Psoas muscle (tissue), 8 donors: ENCODE measurements around the gene DNHD1. TPM values are rescaled to one million over a fixed set of nuclear protein-coding genes. Genes with fewer than 3 reads are reported as not detected.

Experiments
- ATAC-seq, 4 donors: fragments of 200-7000 bp; cut with Tn5 transposase; one replicate each; pipeline ENCODE4 v1.9.1; 2020; ENCODE audit warnings: moderate library complexity in 3 of 4, mild to moderate bottlenecking in 2 of 4
- DNase-seq, 2 donors: peaks; one replicate each; pipeline ENCODE4 v3.0.0-alpha.2; 2020
- H3K27ac ChIP-seq: fragments of 200-600 bp; one replicate; pipeline ENCODE4 v1.8.0; 2022
- H3K27me3 ChIP-seq, 3 donors: fragments of 200-600 bp in 1 of 3; one replicate each; pipeline versions ENCODE4 v1.6.1 to v1.8.0; 2013 to 2022; ENCODE audit warnings: low read length in 2 of 3, mild to moderate bottlenecking in 2 of 3, moderate library complexity in 1 of 3; ENCODE audit not compliant: insufficient read depth in 3 of 3
- H3K36me3 ChIP-seq, 2 donors: fragments of 200-600 bp in 1 of 2; one replicate each; pipeline versions ENCODE4 v1.6.1 to v1.8.0; 2013 to 2022; ENCODE audit warnings: low read depth in 1 of 2, mild to moderate bottlenecking in 1 of 2, moderate library complexity in 1 of 2; ENCODE audit not compliant: insufficient read depth in 1 of 2
- H3K4me1 ChIP-seq: fragments of 200-600 bp; one replicate; pipeline ENCODE4 v1.8.0; 2022
- H3K4me3 ChIP-seq: fragments of 200-600 bp; one replicate; pipeline ENCODE4 v1.8.0; 2022; ENCODE audit warnings: mild to moderate bottlenecking
- H3K9me3 ChIP-seq: fragments of 200-600 bp; one replicate; pipeline ENCODE4 v1.8.0; 2022
- CTCF ChIP-seq: fragments of 200-600 bp; IDR thresholded peaks from one replicate; pipeline ENCODE4 v1.8.0; 2022; ENCODE audit warnings: antibody characterized with exemption
- WGBS, 3 donors: extraction: QIAGEN DNeasy Blood & Tissue Kit; methylation state at CpG; one replicate each; pipeline versions ENCODE4 v1.1.6 to v1.1.7; 2013; 5-methylcytosine and 5-hydroxymethylcytosine counted together
- intact Hi-C, 2 donors: fragments of 100-400 bp; cut with DNase I; formaldehyde crosslinking; loops; one replicate each; pipeline versions ENCODE4 v1.11.0 to v1.14.2; 2022
- polyA plus RNA-seq, 3 donors: library from polyadenylated mRNA; stranded (reverse); fragments of 200-250 nt; gene quantifications; one replicate each; pipeline ENCODE4 v1.2.3, GENCODE V29; 2013
- total RNA-seq, 4 donors: library from RNA; stranded (reverse); fragmentation: NEBNext Ultra II Directional in 2 of 4; extraction: Animal tissue kit (Norgen Biotek cat#: 25700) in 2 of 4; gene quantifications; one replicate each; pipeline versions ENCODE4 v1.2.1 to v1.2.4, GENCODE V29; 2021 to 2023
- donor health status: healthy with polysubstance abuse.
- donor health status: DM: no; HTN: no; CAD: no; lungs with moderate emphysema.
- donor health status: Bipolar disorder and iron deficiency.
- donor health status: healthy.
- donor health status: DM: yes; HTN: yes; CAD: no.
- donor health status: DM: no; HTN: no; CAD: no.
- donor health status: DM: no; HTN: no; CAD: no.
- donor health status: DM: yes; HTN: yes; CAD: no.

The DNHD1 gene
- total and polyA plus RNA-seq, 7 donors = 2.0 to 9.0 (median 3.4) TPM

GRCh38 chr11:6559369-6559768 is 62.3 kb downstream of the DNHD1 start:
- Histone ChIP-seq H3K4me1 (peaks cover 24% of the 10 kb centered on the region), H3K9me3 (no peaks in the 10 kb centered on the region), H3K4me3 (no peak overlapping the region), H3K27ac (peak overlapping the region; percentile 46), H3K36me3 (peaks cover 0 to 14% of the 10 kb centered on the region in 2 donors), H3K27me3 (no peaks in the 10 kb centered on the region)
- WGBS, 3 donors = 57 to 63% (median 60%) methylated on average over 1 of the region's 1 CpG
- ATAC-seq = peak; percentile 66 to 85 (median 78)
- DNase-seq = no peak
- intact Hi-C loops = no loop called here
- TF ChIP-seq CTCF = no peak

- no peak for TF ChIP-seq CTCF
- intact Hi-C loops = no loop called here
- no peak overlapping the region for H3K27ac ChIP-seq
- no peaks in the 10 kb centered on the region for H3K27me3 ChIP-seq
- H3K36me3 ChIP-seq = peaks cover 0 to 21% of the 10 kb centered on the region in 2 donors
- WGBS, 3 donors = 94 to 97% (median 97%) methylated on average over 3 of the region's 3 CpGs
- no peaks in the 10 kb centered on the region for H3K9me3 ChIP-seq
- DNase-seq (no peak), ATAC-seq (no peak)
- peaks cover 24% of the 10 kb centered on the region for H3K4me1 ChIP-seq
- no peak overlapping the region for H3K4me3 ChIP-seq
Observed at GRCh38 chr11:6561288-6561687, 64.2 kb downstream of the DNHD1 start.

GRCh38 chr11:6563121-6563619 is 66.1 kb downstream of the DNHD1 start:
- intact Hi-C loops = no loop called here
- Histone ChIP-seq H3K27me3 (no peaks in the 10 kb centered on the region), H3K4me1 (peaks cover 32% of the 10 kb centered on the region), H3K27ac (no peak overlapping the region), H3K9me3 (no peaks in the 10 kb centered on the region), H3K4me3 (no peak overlapping the region), H3K36me3 (peaks cover 0 to 21% of the 10 kb centered on the region in 2 donors)
- WGBS, 3 donors = 85 to 89% (median 85%) methylated on average over 4 of the region's 4 CpGs
- ATAC-seq (no peak), DNase-seq (no peak)
- no peak for TF ChIP-seq CTCF

GRCh38 chr11:6563667-6564066 is 66.6 kb downstream of the DNHD1 start:
- no peak for TF ChIP-seq CTCF
- Histone ChIP-seq H3K4me1 (peaks cover 32% of the 10 kb centered on the region), H3K9me3 (no peaks in the 10 kb centered on the region), H3K4me3 (no peak overlapping the region), H3K27me3 (no peaks in the 10 kb centered on the region), H3K27ac (no peak overlapping the region), H3K36me3 (peaks cover 0 to 21% of the 10 kb centered on the region in 2 donors)
- ATAC-seq = no peak
- 90 to 93% (median 90%) methylated on average over 10 of the region's 10 CpGs for WGBS, 3 donors
- no peak for DNase-seq
- intact Hi-C loops = no loop called here

- Histone ChIP-seq H3K4me3 (no peak overlapping the region), H3K27me3 (no peaks in the 10 kb centered on the region), H3K9me3 (no peaks in the 10 kb centered on the region), H3K4me1 (peaks cover 22% of the 10 kb centered on the region), H3K27ac (no peak overlapping the region), H3K36me3 (peaks cover 0 to 21% of the 10 kb centered on the region in 2 donors)
- DNase-seq (no peak), ATAC-seq (no peak)
- no peak for TF ChIP-seq CTCF
- WGBS, 3 donors = 74 to 96% (median 96%) methylated on average over 2 of the region's 2 CpGs
- intact Hi-C loops = no loop called here
Observed at GRCh38 chr11:6565325-6565724, 68.2 kb downstream of the DNHD1 start.
